GM19099 (cell line): ENCODE results near the gene THOP1.
A peak's percentile ranks its signal among the peaks of the same experiment; 100 is the strongest.

Source experiments
- POLR2A ChIP-seq: IDR thresholded peaks from 3 replicates; pipeline ENCODE4 v1.6.1; 2011; ENCODE audit warnings: low read depth; ENCODE audit not compliant: insufficient read length; ENCODE audit errors: extremely low read depth

THOP1 gene

DNA sequence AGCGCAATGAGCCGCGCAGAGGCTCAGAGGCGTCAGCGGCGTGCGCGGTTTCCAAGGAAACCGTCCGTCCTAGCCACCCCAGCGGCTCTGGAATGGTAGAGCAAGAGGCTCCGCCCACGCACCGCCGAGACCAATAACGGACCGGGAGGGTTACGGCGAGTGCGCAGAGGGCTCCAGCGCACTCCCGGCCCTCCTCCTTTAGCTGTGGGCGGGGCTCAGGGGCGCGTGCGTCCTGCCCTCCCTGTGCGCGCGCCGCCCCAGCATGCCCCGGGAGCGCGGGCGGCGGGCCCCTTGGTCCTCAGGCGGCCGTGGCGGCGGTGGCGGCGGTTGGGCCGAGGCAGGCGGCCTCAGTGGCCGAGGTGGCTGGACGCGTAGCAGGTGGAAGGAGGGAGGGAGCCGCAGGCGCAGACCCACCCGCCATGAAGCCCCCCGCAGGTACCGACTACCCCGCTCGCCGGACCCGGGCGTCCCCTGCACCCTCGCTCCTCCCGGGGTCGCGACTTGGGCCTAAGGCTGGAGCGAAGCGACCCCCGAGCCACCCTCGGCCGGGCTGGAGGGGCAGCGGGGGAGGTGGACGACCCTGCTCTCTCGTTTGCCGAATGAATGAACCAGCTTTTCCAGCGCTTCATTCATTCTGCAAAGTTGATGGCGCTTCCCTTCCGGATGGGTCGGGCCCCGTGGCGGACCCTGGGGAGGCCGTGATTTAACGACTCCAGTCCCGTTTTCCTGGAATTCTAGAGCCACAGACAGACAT, at the start of gene THOP1:
TSS of gene THOP1 (plus strand) at position 260 of the 754 bp plus-strand sequence. CDS start at position 420, 160 bp downstream.
- peak; percentile 94 for TF ChIP-seq POLR2A

DNA sequence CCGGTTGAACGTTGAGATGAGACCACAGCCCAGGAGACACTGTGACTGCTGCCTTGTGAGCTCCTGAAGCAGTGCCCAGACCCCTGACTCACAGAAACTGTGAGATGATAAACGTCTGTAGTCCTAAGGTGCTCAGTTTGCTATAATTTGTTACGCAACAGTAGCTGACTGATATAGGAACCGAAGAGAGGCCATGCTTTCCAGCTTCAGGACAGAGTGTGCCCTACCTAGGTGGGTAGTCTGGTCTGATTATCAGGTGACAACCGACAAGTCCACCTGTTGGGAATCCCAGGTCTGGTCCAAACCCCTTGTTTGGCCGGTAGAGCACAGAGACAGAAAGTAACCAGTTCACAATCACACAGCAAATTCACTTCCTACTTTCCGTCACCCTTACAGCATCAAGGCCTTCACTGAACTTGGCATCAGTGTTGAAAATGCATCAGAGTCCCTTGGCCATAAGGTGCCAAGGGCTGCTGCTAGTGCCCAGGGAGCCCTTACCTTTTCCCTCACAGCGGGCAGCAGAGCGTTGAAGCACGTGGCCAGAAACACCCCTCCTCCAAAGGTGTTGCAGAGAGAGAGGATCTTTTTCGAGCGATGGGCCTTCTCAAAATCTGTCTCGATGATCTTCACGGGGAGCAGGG, 48.6 kb upstream of the THOP1 start:
- TF ChIP-seq POLR2A: no peak

DNA sequence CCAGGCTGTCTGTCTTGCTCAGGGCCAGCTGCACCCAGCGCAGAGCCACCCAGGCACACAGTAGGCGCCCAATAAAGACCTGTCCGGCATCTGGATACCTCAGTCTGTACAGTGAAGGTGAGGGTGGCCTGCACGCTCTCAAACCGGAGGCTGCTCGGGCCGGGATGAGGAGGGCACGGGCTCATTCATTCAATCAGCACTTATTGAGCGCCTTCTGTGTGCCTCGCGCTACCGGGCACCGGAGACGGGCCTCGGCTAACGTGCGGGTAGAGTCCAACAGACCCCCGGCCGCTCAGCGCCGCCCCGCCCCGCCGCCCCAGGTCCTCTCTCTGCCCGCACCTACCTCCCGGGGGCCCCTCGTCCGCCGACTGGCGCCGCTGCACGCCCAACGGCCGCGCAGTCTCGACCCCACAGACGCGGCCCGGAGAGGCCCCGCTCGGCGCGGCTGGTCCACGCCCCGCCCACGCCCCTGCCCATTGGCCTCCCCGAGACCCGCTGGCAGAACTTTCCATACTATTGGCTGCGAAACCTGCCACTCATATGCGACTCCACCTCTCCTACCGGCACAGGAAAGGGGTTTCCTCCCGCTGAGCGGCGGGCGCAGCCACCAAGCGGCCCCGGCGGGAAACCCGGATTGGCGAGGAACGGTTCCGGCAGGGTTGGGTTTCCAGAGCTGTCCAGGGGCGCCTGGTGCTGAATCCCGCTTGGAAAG, 45.5 kb upstream of the THOP1 start, which contains the start of gene SLC39A3:
TSS of gene SLC39A3 (minus strand) at position 416 of the 712 bp plus-strand sequence. CDS start 2,760 bp downstream, outside the sequence.
- peak; percentile 66 for TF ChIP-seq POLR2A

DNA sequence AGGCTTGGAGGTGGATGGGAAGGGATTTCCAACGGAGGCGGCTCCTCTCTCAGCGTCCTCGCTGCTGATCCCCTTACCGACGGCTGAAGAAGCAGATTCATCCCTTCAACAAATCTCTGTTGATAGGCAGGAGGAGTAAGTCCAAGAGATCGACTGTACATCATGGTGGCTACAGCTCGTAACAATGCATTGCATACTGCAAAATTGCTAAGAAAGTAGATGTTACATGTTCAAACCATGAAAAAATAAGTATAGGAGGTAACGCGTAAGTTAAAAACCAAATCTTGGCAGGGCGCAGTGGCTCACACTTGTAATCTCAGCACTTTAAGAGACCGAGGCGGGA, 45.0 kb upstream of the THOP1 start:
- no peak for TF ChIP-seq POLR2A

- TF ChIP-seq POLR2A: no peak
Measured at GRCh38 chr19:2743099-2743498, 42.2 kb upstream of the THOP1 start.

DNA sequence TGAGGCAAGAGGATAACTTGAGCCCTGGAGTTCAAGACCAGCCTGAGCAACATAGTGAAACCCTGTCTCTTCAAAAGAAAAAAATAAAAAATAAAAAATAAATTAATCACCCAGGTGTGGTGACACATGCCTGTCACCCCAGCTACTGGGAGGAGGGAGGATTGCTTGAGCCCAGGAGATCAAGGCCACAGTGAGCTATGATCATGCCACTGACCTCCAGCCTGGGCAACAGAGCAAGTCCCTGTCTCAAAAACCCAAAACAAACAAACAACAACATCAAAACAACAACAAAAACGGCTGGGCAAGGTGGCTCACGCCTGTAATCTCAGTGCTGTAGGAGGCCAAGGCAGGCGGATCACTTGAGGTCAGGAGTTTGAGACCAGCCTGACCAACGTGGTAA, 41.2 kb upstream of the THOP1 start:
- no peak for TF ChIP-seq POLR2A

- TF ChIP-seq POLR2A: no peak
Measured at GRCh38 chr19:2747349-2747748, 38.0 kb upstream of the THOP1 start.

DNA sequence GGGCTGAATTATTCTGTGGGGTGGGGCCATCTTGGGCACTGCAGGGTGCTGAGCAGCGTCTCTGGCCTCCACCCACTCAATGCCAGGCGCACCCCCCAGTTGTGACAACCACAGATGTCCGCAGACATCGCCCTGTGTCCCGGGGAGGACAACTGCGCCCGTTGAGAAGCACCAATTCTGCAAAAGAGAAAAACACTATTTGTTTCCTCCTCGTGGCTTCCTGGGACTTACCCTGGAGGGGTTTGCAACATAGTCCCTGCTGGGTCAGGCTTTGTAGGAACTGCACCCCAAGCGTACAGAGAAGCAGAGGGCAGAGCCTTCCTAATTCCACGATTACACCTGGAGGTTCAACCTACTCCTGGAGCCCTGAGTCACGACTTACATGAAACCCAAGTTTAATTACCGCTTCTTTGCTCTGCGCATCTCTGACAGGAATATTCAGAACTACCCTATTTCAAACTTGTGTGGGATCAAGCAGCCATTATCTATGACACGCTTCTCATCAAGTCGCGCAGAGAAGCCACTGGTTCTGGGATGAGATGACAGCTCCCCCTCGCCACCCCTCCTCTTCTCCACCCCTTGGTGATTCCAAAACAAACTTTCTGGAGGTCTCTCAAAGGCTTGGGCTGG, 34.4 kb upstream of the THOP1 start:
- TF ChIP-seq POLR2A: no peak

GRCh38 chr19:2751438-2751830, 33.9 kb upstream of the THOP1 start:
- TF ChIP-seq POLR2A: no peak

- no peak for TF ChIP-seq POLR2A
Measured at GRCh38 chr19:2754659-2755447, 30.4 kb upstream of the THOP1 start.

DNA sequence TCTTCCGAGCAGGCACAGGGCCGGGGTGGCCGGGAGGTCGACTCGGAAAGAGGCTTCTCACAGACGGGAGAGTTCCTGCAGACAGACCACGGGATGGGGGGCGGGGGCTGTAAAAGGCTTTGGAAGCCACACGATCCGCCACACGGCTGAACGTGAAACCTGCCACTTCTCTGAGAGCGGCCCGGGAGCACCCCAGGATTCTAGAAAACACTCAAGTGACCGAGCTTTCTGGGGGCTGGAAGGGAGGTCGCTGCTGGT, 29.9 kb upstream of the THOP1 start:
- no peak for TF ChIP-seq POLR2A

GRCh38 chr19:2755811-2756210, 29.5 kb upstream of the THOP1 start:
- TF ChIP-seq POLR2A: no peak

- TF ChIP-seq POLR2A: no peak
Measured at GRCh38 chr19:2756477-2756876, 28.8 kb upstream of the THOP1 start.

DNA sequence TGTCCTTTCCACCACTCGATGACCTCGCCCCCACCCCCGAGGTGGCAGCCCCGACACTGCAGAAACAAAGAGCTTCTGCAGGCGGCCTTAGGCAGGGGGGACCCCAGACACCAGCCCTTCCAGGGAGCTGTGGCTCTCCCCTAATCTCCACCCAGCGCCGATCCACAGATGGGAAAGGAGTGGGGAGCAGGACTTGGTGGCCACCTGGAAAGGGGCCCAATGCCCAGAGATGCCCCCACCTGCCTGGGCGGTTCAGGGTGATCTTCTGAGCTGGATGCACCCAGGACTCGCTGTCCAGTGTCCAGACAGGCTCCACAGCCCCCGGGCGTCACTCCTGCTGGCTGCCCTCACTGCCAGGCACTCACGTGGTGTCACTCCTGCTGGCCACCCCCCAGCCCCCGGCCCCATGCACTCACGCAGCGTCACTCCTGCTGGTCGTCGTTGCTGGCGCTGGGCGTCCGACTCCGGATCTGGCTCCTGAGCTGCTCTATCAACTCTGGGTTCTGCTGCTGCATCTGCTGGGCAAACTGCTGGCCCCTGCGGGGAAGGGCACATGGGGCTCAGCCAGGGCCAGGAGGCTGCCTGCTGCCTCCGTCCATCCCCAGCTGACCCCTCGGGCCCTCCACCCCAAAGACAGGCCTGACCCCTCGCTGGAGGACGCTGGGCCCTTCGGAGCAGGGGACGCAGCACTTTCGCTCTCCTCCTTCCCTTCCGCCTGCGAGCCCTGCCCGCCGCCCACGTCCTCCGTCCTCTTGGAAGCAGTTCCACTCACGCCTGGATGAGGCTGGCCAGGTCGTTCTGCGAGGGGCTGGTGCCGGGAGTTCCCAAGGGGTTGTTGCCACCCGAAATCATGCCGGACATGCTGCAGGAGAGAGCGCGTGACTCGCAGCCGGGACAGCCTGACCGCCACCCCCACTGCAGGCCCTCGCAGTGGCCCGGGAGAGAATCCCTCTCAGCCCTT, 28.1 kb upstream of the THOP1 start:
- no peak for TF ChIP-seq POLR2A

GRCh38 chr19:2758601-2759313, 26.5 kb upstream of the THOP1 start:
- no peak for TF ChIP-seq POLR2A
